ENCODE results near the gene CCDC12. TPM values are rescaled to one million over a fixed set of nuclear protein-coding genes. Genes with fewer than 3 reads are reported as not detected.

The CCDC12 gene
- 52.9 to 86.3 TPM (median 56.5 TPM) in 5 replicates for total RNA-seq (2022; extraction: Qiagen RNA extraction)

GRCh38 chr3:46976326-46977190, at the start of gene CCDC12:
CCDC12 (minus strand) TSS chr3:46976745; CDS start chr3:46976732, 13 bp downstream.

GRCh38 chr3:46978985-46979944, 2.7 kb upstream of the CCDC12 start, which contains the start of gene NBEAL2:
NBEAL2 (plus strand) TSS chr3:46979666; CDS start chr3:46979862, 196 bp downstream.

DNA sequence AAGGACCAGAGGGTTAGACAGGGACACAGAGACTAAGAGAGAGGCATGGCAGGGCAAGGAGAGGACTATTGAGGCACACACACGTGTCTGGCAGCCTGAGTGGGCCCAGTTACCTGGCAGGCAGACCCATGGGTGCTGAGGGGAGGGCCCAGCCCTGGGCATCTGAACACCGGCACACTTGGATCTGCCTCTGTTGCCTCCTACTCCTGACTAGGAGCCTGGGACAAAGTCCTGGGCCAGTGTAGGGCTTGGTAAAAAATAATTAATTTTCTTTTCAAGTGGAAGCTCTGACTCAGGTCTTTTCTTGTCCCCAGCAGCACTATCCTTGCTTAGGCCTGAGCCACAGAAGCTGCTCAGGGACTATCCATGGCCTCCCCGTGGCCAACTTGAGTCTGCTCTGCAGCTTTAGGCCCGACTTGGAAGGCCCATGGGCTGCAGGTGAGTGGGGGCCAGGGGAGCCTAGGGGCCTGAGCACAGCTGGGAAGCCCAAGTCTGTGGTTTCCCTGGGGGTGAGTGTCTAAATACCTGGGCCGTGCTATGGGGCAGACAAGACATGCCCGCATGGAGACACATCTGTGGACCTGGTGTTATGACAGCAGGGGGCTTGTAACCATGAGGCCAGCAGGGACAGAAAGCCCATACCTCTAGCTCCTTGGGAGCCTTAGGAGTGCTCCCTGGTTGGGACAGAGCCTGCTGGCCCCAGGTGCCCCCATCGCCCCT, 99.0 kb downstream of the CCDC12 start, which contains the start of gene PTH1R:
Gene PTH1R, plus strand, starts transcription at position 316 of the 720 bp plus-strand sequence. CDS start 5,839 bp downstream, outside the sequence.

Other genes starting within 250 kb of the CCDC12 start
- 0.12 to 0.25 TPM in 2 of 5 replicates, not detected in the others for gene MYL3, start 113.3 kb downstream of the CCDC12 start, total RNA-seq (2022; extraction: Qiagen RNA extraction)
- gene PTH1R, start 99.0 kb downstream of the CCDC12 start, total RNA-seq (2022; extraction: Qiagen RNA extraction): 0.51 to 1.1 TPM (median 0.67 TPM) in 5 replicates
- 42.2 to 72.6 TPM (median 61.1 TPM) in 5 replicates for gene NBEAL2, start 2.9 kb upstream of the CCDC12 start, total RNA-seq (2022; extraction: Qiagen RNA extraction)
- 15.7 to 25.4 TPM (median 17.7 TPM) in 5 replicates for gene SETD2, start 187.4 kb upstream of the CCDC12 start, total RNA-seq (2022; extraction: Qiagen RNA extraction)

Data from A549 treated with CORT108297 at 1 μM for 4 hours (cell line).